SH-SY5Y (cell line): ENCODE measurements around the gene NDRG4.

ENCODE experiments used
- GATA2 ChIP-seq: IDR thresholded peaks from 2 replicates; pipeline ENCODE4 v1.6.1; 2011; ENCODE audit warnings: mild to moderate bottlenecking, low read depth, low read length
- GATA3 ChIP-seq: IDR thresholded peaks from 2 replicates; pipeline ENCODE4 v1.6.1; 2011; ENCODE audit warnings: low read depth, mild to moderate bottlenecking, low read length, moderate library complexity

- TF ChIP-seq GATA2 = no peak
- no peak for TF ChIP-seq GATA3
Observed at GRCh38 chr16:58511933-58512815, 12.2 kb downstream of the NDRG4 start.
